ENCODE measurements around the gene ARF1. TPM values are rescaled to one million over a fixed set of nuclear protein-coding genes. Genes with fewer than 3 reads are reported as not detected.

ARF1 gene
- total and polyA plus RNA-seq, 2 of the 13 experiments (the other 11 are each of a cell fraction or from before 2014, with no cell fraction given), result 186 to 327 TPM

- intact Hi-C loops (cut with micrococcal nuclease; ENCODE audit: unreplicated experiment), result no loop called here
- ChIA-PET CTCF (ENCODE audit: low intra/inter-chr PET ratio, low total read pairs) (no interaction called here), POLR2A (no interaction called here)
- H3K4me3 ChIP-seq (replicated peaks in 1 of 3; ENCODE audit: insufficient read depth in 1 of 3, low read depth in 2 of 3, low read length in 3 of 3), result no peak overlapping the region
- whole genome bisulfite sequencing (ENCODE audit: low lambda C conversion rate), result 93% methylated on average over 3 of the region's 13 CpGs
- no peak for TF ChIP-seq TRIM22 (IDR thresholded peaks at IDR 0.05)
- peak; percentile 46 to 68; a peak in 3 of 4 replicates for TF ChIP-seq MAFK (conservative IDR thresholded peaks at IDR 0.05 in 1 of 2, IDR thresholded peaks at IDR 0.05 in 1 of 2; ENCODE audit: low read length in 2 of 2)
- peak; percentile 32; the same call in 1 of the 2 replicates for TF ChIP-seq MAFF (IDR thresholded peaks at IDR 0.05; ENCODE audit: low read depth, low read length)
- peak; percentile 78 for TF ChIP-seq RBM22 (optimal IDR thresholded peaks at IDR 0.05; ENCODE audit: low read length)
- TF ChIP-seq AGO2 (optimal IDR thresholded peaks at IDR 0.05; ENCODE audit: low read depth, low read length), result peak; percentile 64
- peaks cover 88% of the 10 kb centered on the region for H4K20me1 ChIP-seq (ENCODE audit: insufficient read depth, low read length)
- no peak for DNase-seq (ENCODE audit: low spot score)
- no peak overlapping the region for H3K9ac ChIP-seq (ENCODE audit: insufficient read depth, low read depth, low read length)
- H3K27me3 ChIP-seq (ENCODE audit: control insufficient read depth in 1 of 2, insufficient read depth in 2 of 2, low read length in 2 of 2), result no peaks in the 10 kb centered on the region
- peaks cover 26% of the 10 kb centered on the region for H3K9me3 ChIP-seq (ENCODE audit: low read length)
- FAIRE-seq, result no peak
- ATAC-seq, result peak; percentile 2; the same call in 2 of the 3 replicates
- in situ Hi-C loops (cut with HindIII; ENCODE audit: extremely low pct_ligation_motif_present, low pct_unique_long_range_greater_than_20kb), result no loop called here
- no peak overlapping the region for H2AFZ ChIP-seq (ENCODE audit: low read length)
- H3K4me2 ChIP-seq (ENCODE audit: low read depth, low read length), result no peak overlapping the region
- H3K36me3 ChIP-seq (replicated peaks in 1 of 2; ENCODE audit: control insufficient read depth in 1 of 2, insufficient read depth in 2 of 2, low read length in 2 of 2), result peaks cover 21 to 60% of the 10 kb centered on the region in 2 experiments; a peak in 4 of 5 replicates
- H3K4me1 ChIP-seq (ENCODE audit: insufficient read depth, low read length), result peaks cover 13% of the 10 kb centered on the region
- no peak overlapping the region for H3K27ac ChIP-seq (ENCODE audit: extremely low read length, insufficient read depth, low read length)
- peaks cover 70% of the 10 kb centered on the region for H3K79me2 ChIP-seq (ENCODE audit: insufficient read depth, low read length)
- no TSS peak for BruUV-seq (replicated peaks)
Observed at GRCh38 chr1:228096416-228097332, 14.2 kb downstream of the ARF1 start.
